Eye (tissue), 1 donor: ENCODE results near the gene KRT13.

ENCODE experiments used
- DNase-seq: peaks from one replicate; pipeline ENCODE4 v3.0.0-alpha.2; 2015

KRT13 gene

DNA sequence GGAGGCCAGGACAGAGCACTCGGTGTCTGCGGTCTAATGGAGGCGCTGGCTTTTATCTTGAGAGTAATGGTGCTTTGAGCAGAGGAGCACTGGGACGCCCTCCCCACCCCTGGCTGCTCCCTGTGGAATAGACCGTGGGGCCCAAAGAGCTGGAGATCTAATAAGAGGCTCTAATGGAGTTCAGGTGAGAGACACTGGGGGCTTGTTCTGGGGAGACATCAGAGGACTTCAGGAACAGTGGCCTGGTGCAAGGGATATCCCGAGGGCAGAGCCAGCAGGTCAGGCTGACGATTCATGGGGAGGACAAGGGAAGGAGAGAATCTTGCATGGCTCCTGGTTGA lies 32.2 kb upstream of the KRT13 start:
- DNase-seq = no peak

DNA sequence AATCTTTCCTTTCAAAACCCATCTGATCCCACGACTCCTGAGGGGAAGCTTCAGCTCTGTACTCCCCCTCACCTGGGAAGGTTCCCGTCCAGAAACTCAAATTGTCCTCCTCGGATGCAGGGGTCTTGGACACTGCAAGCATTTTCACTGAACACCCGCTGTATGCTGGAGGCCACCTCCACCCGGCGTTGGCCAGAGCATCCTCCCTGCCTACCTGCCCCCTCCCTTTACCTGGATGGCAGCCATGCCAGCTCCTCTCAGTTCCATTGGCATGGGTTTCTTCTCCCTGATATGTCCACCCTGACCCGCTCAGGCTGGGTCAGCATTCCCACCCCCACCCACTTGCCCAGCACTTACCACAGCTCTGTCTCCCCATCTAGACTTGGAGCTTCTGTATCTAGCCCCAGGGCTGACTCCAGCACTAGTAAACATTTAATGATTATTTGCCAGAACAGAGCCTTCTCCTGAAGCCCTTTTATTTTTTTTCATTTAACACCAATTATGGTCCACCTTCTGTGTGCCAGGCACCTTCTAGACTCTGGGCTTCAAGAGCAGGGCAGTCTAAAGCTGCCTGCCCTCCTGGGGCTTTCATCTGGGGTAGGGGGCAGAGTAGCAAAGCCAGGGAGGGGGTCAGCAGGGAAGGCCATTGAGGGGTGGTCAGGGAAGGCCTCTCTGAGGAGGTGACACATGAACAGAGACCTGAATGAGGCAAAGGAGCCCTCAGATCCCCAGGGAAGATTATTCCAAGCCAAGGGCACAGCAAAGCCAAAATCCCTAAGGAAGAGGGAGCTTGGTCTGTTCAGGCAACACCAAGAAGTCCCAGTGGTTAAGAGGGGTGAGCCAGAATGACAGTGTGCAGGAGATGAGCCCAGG lies 31.6 kb upstream of the KRT13 start:
- DNase-seq = no peak

DNA sequence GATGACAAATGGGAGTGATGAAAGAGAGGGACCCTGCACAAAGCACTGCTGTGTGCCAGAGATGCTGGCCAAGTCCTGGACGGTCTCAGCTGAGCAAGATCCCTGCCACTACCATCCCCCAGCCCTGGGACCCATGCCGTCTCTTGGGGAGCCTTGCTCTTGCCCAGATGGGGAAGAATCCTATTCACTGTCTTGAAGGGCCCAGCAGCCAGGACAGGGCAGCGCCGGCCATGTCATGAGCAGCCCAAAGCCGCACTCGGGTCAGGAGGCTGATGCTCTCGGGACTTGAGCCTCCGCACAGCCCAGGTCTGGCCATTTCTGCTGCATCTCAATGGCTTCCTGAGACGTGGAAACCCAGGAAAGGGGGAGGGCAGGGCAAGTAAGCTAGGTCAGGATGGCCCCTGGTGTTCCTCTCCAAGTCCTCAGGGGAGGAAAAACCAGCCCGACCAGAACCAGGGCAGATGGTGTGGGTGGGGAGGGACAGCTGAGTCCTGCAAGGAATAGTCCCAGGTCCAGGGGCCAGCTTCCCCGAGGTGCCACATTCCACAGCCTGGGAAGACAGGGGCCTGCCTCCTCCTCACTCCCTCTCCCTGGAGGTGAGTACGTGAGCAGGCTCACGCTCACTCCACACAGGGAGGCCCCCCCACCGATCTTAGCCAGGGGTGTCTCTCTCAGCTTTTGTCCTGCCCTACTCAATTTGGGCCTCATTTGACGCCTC lies 30.5 kb upstream of the KRT13 start:
- DNase-seq = no peak

DNA sequence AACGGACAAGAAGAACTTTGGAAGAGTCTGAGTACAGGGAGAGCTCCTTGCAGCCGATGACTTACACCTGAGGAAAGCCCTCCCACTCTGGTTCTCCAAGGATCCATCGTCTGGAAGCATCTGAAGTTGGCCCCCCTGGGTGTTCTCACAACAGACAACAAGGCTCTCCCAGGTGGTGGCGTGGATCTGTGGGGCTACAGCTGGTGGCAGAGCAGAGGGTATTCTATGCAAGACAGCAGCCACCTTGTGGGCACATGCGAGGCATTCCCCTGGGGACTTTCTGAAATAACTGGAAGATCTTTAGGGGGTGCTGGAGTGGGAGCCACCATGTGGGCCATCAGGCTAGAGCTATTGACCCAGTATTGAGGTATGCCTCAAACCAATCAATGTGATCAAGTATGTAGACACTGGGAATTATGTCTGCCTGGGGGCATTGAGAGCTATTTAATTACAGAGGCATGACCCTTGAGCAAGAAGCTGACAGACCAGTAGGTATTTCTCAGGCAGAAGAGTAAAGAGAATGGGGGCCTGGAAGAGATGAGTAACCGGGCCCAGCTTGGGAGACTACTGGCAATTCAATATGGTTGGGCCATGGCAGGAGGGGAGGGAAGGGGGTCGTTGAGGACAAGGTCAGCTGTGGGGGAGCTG lies 29.6 kb upstream of the KRT13 start:
- no peak for DNase-seq

DNA sequence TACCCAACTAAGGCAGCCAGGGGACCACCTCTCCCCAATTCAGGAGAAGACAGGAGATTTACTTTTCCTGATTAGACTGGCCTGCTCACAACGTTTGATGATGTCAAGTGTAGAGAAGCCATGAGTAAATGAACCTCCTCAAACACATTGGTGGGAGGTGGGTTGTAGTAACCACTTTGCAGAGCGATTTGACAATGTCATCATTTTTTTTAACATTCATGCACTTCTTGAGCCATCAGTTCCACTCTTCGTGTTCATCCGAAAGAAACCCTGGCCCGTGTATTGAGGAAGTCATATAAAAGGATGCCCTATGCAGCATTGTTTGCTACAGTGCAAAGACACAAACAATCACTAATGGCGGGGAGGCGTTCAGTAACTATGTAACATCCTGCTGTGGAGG lies 28.2 kb upstream of the KRT13 start:
- no peak for DNase-seq

DNA sequence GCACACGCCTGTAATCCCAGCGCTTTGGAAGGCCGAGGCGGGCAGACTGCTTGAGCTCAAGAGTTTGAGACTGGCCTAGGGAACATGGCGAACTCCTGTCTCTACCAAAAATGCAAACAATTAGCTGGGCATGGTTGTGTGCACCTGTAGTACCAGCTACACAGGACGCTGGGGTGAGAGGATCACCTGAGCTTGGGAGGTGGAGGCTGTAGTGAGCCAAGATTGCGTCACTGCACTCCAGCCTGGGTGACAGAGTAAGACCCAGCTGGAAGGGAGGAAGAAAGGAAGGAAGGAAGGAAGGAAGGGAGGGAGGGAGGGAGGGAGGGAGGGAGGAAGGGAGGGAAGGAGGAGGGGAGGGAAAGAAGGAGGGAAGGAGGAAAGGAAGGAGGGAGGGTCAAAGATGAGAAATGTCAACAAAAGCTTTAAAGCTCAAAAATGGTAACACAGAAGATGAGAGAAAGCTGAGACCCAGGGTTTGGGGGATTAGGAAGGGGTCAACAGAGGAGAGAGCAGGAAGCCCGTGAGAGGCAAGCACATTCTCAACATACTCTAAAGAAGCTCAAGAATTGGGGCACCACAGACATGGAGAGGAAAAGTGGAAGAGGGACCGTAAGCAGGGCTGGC lies 27.6 kb upstream of the KRT13 start:
- no peak for DNase-seq

DNA sequence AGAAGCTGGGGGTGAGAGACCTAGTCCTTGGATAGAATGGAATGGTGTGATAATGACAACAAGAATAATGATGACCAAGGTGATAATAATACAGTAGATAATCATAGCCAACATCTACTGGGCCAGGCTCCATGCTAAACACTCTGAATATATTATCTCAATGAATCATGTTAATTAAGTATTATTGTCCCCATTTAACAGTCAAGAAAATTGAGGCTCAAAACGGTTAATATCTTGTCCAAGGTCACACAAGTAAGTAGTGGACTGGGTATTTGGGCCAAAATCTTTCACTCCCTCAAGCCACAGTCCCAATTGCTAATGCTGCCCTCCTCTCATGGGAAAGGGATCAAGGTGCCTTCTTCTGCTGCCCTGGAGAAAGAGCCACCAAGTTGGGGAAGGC lies 26.6 kb upstream of the KRT13 start:
- no peak for DNase-seq

DNA sequence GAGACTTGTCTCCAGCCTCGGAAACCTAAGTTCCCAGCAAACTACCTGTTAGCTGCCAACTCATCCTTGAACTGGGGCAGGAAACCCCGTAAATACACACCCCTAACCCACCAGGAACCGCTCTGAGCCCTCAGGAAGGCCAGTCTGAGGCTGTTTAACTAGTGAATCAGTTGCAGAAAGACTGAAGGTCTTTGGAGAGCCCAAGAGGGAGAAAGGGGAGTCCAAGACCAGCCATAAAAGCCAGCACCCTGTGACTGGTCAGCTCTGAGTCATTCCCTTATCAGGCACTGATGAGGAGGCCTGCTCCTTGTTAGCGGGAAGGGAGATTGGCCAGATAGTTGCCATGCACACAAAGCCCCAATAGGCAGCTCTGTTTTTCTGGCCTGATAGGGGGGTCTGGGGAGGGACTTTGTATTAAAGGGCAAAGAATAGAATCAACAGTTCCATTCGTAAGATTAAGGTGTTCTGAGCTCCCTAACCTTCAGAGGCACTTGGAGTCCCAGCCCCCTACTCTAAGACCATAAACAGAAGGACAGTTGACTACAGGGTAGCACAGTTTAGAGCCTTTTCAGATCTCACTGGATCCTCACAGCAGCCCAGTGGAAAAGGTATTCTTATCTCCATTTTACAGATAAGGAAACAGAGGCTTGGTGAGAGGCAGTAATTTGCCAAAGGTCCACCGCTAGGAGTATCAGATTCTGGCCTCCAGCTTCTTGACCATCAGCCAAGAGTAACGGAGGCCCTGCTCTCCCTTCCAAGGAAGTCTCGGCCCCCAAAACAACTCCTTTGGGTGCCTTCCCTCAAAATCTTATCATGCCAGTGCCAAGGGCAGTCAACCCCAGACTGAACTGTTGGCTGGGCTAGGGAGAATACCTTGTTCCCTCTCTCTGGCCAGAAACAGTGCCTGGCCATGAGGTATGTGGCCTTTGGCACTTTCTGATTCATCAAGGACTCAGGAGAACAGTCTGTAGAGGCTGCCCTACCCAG lies 24.9 kb upstream of the KRT13 start:
- peak; percentile 26 for DNase-seq

DNA sequence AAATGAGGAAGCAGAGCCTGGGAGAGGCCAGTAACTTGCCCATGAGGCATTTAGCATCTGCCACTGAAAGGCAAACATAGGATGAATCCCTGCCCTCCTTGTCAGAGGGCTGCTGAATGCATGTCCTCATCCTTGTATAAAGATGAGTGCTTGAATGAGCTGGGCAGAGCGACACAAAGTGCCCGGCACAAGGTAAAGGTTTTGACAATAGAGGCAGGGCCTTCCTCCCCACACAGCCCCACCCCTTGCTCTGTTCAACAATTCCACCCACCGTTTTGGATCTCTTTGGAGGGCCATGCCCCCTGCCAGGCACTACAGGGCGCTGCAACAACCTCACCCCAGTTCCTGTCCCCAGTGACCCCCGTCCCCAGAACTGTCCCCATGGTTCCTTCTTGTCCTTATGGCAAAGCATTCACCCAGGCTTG lies 24.1 kb upstream of the KRT13 start:
- no peak for DNase-seq

DNA sequence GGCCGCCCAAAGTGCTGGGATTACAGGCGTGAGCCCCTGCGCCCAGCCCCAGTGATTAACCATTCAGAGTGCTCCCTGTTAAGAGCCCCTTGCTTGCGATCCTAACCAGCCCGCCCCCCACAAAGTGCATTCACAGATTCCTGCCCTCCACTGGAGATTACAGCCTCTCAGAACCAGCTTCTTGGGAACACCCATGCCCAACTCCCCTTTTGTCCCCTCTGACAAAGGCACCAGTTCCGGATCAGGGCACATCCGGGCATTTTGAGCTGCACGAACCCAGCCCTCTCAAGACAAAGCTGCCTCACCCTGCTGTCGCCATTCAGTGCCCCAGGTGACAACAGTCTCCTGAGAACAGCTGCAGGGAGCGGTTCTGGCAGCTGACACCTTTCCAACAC lies 23.5 kb upstream of the KRT13 start:
- peak; percentile 21 for DNase-seq

DNA sequence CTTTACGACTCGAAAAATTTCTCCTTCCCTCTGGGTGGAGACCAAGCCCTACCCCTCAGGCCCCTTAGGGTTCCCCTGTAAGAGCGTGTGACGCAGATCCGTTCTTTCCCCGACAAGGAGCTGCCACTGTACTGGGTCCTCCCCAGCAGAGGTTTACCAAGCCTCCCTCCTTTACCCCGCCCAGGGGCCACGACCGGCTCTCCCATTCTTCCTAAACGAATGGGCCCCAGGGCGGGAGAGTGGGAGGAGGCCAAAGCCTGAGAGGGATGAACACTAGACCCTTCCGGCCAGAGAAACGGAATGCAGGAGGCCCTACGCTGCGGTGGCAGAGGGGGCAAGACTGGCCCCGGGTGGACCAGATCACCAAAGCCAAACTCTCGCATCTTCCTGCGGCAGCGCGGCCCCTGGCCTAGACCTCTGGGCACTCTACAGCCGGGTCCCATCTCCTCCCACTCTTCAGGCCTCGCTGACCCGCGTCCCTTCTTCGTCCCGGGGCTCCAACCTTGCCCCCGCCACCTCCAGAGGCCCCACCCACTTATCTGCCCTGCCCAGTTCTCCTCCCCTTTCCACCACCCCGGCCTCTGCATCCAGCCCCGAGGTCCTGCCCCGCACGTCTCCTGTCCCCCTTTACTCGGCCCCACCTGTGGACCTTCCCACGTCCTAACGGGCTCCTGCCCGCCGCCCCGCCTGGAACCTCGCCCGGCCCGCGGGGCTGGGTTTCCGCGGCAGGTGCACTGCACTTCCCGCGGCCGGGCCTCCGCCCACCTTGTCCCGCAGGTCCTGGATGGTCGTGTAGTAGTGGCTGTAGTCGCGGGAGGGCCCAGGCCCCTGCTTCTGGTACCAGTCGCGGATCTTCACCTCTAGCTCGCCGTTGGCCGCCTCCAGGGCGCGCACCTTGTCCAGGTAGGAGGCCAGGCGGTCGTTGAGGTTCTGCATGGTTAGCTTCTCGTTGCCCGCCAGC lies 21.9 kb upstream of the KRT13 start:
- peak; percentile 42 for DNase-seq

DNA sequence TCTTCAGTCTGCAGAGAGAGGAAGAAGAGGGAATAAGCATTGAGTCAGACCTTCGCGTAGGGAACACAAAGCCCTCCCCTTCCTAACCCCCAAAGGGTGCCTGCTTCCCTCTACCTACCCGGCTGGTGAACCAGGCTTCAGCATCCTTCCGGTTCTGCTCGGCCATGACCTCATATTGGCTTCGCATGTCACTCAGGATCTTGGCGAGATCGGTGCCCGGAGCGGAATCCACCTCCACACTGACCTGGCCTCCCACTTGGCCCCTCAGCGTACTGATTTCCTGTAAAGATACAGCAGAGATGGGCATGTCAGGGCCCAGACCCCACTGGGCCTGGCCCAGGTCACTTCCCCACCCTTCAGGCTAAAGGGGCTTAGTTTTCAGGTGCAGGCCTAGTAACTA lies 18.8 kb upstream of the KRT13 start:
- no peak for DNase-seq

DNA sequence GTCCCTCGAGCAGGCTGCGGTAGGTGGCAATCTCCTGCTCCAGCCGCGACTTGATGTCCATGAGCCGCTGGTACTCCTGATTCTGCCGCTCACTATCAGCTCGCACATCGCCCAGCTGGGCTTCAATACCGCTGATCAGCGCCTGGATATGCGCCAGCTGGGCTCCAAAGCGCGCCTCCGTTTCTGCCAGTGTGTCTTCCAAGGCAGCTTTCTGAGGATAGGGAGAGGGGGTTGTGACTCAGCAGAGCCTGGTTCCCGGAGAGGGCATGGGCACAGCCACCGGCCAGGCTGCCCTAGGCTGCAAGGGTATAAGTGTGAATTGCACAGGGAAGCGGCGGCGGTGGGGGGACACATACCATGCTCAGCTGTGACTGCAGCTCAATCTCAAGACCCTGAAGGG lies 18.4 kb upstream of the KRT13 start:
- DNase-seq = no peak

DNA sequence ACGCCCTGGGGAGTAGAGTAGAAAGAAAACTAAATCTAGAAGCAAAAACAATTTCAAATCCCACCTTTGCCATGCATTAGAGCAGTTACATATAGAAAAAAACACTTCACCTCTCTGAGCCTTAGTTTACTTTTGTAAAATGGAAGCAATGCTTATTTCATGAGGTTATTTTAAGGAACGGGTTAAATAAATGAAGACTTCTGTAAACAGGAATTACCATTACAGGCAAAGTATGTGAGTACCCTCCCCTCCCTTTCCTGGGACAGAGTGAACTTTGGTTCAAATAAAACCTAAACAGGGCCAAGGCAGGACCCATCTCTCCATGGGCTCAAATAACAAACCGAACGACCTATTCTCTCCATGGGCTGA lies 17.8 kb upstream of the KRT13 start:
- no peak for DNase-seq

DNA sequence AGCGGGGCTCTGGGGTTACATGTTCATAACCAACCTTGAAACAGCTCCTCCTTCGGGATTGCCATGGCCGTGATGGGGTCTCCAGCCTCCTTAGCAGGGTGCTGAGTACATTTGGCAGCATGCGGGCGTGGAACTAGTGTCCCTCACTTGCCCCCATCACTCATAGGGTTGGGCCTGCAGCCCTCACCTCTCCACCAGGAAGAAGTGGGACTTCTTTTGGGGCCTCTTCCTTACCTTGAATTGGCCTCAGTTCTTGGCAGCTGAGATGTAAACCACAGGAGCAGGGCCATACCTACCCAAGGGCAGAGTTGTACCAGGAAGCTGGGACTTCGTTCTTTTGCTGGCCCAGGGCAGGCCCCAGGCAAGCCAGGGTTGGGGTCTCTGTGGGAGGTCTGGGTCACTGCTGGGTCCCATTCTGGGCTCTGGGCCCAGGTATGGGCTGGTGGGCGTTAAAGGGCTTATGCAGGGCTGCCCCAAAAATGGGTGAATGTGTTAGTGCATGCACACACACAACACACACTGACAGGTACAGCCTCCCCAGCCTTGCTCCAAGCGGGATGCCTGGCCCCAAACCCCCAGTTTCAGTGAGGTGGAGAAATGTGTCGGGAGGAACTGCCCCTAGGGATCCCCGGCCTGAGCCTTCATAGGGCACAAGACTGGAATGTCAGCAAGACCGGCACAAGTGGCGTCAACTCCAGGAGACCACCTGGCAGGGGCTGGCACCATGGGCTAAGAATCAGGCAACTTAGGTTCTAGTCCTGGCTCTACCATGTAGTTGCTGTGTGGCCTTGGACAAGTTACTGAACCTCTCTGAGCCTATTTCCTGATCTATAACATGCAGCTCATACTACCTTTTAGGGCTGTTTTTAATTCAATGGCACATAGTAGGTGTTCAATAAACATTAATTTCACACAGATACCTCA lies 17.2 kb upstream of the KRT13 start:
- no peak for DNase-seq

DNA sequence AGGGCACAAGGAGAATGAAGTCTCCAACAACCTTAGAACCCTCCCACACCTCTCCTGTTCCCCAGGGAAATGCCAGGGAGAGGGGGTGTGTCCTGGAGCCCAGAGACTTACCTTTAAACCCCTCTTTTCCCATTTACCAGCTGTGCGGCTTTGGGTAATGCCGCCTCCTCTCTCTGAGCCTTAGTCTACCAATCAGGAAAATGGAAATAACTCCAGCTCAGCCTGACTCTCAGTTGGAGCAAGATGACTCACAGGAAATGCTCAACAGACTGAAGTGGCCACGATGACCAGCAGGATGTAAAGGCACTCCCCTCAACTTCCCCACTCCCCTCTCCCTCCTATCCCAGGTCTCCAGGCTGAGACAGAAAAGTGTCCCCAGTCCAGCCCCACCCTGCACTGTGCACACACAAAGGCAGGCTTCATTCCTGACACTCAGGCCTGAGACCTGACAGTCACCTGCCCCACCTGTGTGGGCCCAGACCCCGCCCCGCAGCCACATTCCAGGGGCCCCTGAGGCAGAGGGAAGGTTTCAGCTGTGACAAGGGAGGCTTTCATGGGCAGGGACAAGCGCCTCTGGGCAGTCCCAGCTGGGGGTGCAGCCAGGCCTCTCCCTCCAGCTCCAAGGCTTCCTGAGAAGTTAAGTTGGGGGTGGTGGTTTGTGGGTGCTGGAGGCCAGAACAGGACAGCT lies 16.3 kb upstream of the KRT13 start:
- DNase-seq = peak; percentile 17

DNA sequence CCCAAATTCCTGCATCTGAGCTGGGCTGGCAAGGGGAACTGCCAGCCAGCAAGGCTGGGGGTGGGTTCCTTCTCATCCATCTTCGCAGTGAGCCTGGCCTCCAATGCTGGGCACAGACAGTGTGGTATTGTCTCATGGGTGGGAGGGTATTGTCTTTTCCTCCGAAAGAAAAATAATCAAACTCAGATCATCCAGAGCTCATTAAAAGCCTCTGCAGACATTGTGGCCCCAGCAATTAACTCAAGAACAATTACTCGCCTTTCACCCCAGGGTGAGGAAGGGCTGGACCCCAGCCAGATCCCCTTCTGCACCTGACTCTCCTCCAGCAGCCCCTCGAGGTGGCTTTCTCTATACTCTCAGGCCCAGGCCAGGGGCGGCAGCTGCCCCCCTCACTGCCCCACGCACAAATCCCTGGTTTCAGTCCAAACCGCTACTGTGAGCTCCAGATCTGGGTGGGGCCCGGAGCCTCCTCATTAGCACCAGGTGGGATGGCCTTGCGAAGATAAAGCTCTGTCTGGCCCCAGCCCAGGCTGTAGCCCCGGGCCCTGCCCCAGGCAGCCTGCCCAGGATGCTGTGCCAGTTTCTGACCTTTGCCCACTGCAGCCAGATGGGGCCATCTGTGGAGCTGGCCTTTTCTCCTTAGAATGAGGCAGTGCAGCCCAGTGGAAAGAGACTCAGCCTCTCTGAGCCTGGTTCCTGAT lies 15.6 kb upstream of the KRT13 start:
- DNase-seq = peak; percentile 22

DNA sequence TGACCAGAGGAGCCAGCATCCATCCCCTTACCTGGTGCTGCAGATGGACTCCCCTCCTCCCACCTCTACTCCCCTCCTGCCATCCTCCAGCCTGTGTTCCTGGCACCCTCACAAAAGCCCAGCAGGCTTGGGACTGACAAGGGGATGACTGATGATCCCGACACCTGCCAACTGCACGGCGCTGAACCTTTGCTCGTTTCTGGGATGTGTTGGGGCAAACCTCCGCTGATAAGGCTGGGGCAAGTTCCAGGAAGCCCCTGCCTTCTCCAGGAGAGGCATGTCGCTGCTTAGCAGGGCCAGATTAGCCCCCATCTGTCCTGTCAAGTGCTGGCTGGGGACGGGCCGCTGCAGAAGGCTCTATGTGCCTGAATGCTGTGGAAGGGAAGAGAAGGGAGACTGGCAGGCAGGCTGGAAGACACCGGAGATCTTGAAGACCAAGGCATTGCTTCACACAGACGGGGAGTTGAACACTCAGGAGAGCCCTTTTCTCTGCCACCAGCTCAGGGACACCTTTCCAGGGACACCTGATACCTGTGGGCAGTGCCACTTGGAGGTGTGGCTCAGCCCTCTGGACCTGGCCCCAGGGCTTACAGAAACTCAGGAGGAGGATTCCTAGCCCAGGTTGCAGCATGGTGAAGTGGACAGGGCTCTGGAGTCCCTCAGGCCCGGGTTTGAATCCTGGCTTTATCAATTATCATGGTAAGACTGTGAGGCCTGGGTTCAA lies 14.3 kb upstream of the KRT13 start:
- peak; percentile 20 for DNase-seq
